Measurements from ENCODE around the gene ZHX3. TPM values are rescaled to one million over a fixed set of nuclear protein-coding genes. Genes with fewer than 3 reads are reported as not detected.

ZHX3 gene
- total and polyA plus RNA-seq, 2 of the 4 experiments (the other 2 are of a cell fraction): 25.0 to 28.0 TPM

DNA sequence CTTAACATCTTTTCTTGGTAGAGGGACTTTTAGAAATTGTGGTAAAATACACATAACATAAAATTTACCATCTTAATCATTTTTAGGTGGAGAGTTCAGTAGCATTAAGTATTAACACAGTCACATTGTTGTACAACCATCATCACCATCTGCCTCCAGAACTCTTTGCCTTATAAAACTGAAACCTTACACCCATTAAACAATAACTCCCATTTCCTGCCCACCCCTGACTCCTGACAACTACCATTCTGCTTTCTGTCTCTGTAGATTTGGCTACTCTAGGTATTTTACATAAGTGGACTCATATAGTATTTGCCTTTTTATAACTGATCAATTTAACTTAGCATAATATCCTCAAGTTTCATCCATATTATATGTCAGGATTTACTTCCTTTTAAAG lies 88.7 kb downstream of the ZHX3 start:
- ChIA-PET POLR2A (ENCODE audit: unreplicated experiment) (no interaction called here), CTCF (no interaction called here)
- BruUV-seq (replicated peaks): no TSS peak
- ATAC-seq (ENCODE audit: low read depth) (no peak), DNase-seq (no peak)
- Histone ChIP-seq H2BK120ac (ENCODE audit: low read depth, low read length) (no peak overlapping the region), H3K36me3 (ENCODE audit: control insufficient read depth, insufficient read depth, low read length) (no peaks in the 10 kb centered on the region), H3K4me3 (ENCODE audit: insufficient read depth, low read depth, low read length) (no peak overlapping the region), H4K8ac (ENCODE audit: low read depth in 2 of 2, low read length in 2 of 2) (no peak overlapping the region), H3K27ac (ENCODE audit: insufficient read depth, low read length) (no peak overlapping the region), H3K9me3 (ENCODE audit: control insufficient read depth, insufficient read depth, low read length) (no peaks in the 10 kb centered on the region), H3K4me1 (ENCODE audit: control insufficient read depth, insufficient read depth, low read length) (peaks cover 10% of the 10 kb centered on the region), H3K27me3 (ENCODE audit: control insufficient read depth, insufficient read depth, low read length) (no peaks in the 10 kb centered on the region), H2AK5ac (ENCODE audit: low read depth, low read length) (no peak overlapping the region), H3K23ac (ENCODE audit: low read depth, low read length) (no peak overlapping the region), H3K9me1 (ENCODE audit: insufficient read depth, low read length) (peaks cover 18% of the 10 kb centered on the region), H2BK20ac (ENCODE audit: low read depth, low read length) (no peak overlapping the region), H3K4ac (ENCODE audit: low read depth, low read length) (no peak overlapping the region), H3K14ac (replicated peaks; ENCODE audit: low read depth, low read length) (no peak overlapping the region), H3K9ac (ENCODE audit: low read depth, low read length) (no peak overlapping the region), H4K20me1 (ENCODE audit: insufficient read depth, low read length) (no peaks in the 10 kb centered on the region; the same call in 1 of the 2 replicates), H2BK5ac (ENCODE audit: low read depth, low read length, poor library complexity, severe bottlenecking) (no peak overlapping the region), H2AK9ac (replicated peaks; ENCODE audit: low read depth, low read length, poor library complexity) (no peak overlapping the region), H2AFZ (replicated peaks; ENCODE audit: low read length, poor library complexity) (no peak overlapping the region), H4K5ac (ENCODE audit: low read depth, low read length) (no peak overlapping the region), H4K91ac (ENCODE audit: insufficient read depth, low read depth, low read length) (no peak overlapping the region), H3K79me1 (ENCODE audit: low read depth in 1 of 2, low read length in 2 of 2) (peaks cover 25 to 58% of the 10 kb centered on the region in 2 experiments), H2BK15ac (ENCODE audit: low read depth, low read length) (no peak overlapping the region), H3K18ac (ENCODE audit: low read depth, low read length) (no peak overlapping the region), H3K56ac (ENCODE audit: extremely low read depth, insufficient read depth, low read length) (no peak overlapping the region), H3K4me2 (ENCODE audit: low read depth, low read length) (no peak overlapping the region)
- TF ChIP-seq, protein P1, sequence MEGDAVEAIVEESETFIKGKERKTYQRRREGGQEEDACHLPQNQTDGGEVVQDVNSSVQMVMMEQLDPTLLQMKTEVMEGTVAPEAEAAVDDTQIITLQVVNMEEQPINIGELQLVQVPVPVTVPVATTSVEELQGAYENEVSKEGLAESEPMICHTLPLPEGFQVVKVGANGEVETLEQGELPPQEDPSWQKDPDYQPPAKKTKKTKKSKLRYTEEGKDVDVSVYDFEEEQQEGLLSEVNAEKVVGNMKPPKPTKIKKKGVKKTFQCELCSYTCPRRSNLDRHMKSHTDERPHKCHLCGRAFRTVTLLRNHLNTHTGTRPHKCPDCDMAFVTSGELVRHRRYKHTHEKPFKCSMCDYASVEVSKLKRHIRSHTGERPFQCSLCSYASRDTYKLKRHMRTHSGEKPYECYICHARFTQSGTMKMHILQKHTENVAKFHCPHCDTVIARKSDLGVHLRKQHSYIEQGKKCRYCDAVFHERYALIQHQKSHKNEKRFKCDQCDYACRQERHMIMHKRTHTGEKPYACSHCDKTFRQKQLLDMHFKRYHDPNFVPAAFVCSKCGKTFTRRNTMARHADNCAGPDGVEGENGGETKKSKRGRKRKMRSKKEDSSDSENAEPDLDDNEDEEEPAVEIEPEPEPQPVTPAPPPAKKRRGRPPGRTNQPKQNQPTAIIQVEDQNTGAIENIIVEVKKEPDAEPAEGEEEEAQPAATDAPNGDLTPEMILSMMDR (conservative IDR thresholded peaks at IDR 0.05; ENCODE audit: low read depth, low read length): no peak
- no peak for TF ChIP-seq CEBPB (IDR thresholded peaks at IDR 0.05; ENCODE audit: low read depth, low read length)
- TF ChIP-seq, protein P2, sequence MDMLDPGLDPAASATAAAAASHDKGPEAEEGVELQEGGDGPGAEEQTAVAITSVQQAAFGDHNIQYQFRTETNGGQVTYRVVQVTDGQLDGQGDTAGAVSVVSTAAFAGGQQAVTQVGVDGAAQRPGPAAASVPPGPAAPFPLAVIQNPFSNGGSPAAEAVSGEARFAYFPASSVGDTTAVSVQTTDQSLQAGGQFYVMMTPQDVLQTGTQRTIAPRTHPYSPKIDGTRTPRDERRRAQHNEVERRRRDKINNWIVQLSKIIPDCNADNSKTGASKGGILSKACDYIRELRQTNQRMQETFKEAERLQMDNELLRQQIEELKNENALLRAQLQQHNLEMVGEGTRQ (IDR thresholded peaks at IDR 0.05; ENCODE audit: low read depth, low read length): no peak
- TF ChIP-seq FOS (IDR thresholded peaks at IDR 0.05; ENCODE audit: low read depth, low read length): no peak
- no peak for TF ChIP-seq RFX5 (IDR thresholded peaks at IDR 0.05; ENCODE audit: low read depth, low read length)
- TF ChIP-seq MAZ (IDR thresholded peaks at IDR 0.05; ENCODE audit: borderline replicate concordance, low read depth, low read length): no peak
- TF ChIP-seq NFE2L2 (IDR thresholded peaks at IDR 0.05; ENCODE audit: low read depth, low read length): no peak
- TF ChIP-seq, protein P3, sequence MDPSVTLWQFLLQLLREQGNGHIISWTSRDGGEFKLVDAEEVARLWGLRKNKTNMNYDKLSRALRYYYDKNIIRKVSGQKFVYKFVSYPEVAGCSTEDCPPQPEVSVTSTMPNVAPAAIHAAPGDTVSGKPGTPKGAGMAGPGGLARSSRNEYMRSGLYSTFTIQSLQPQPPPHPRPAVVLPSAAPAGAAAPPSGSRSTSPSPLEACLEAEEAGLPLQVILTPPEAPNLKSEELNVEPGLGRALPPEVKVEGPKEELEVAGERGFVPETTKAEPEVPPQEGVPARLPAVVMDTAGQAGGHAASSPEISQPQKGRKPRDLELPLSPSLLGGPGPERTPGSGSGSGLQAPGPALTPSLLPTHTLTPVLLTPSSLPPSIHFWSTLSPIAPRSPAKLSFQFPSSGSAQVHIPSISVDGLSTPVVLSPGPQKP (IDR thresholded peaks at IDR 0.05; ENCODE audit: borderline replicate concordance, low read depth, low read length): no peak
- TF ChIP-seq MAFK (IDR thresholded peaks at IDR 0.05; ENCODE audit: low read depth, low read length): no peak
- no peak for TF ChIP-seq POLR2A (IDR thresholded peaks at IDR 0.05; ENCODE audit: low read depth, low read length)
- TF ChIP-seq RCOR1 (IDR thresholded peaks at IDR 0.05; ENCODE audit: insufficient replicate concordance, low read length): no peak
- no peak for TF ChIP-seq RAD21 (IDR thresholded peaks at IDR 0.05; ENCODE audit: low read length)
- no peak for TF ChIP-seq SMC3 (IDR thresholded peaks at IDR 0.05; ENCODE audit: low read depth, low read length)
- no peak for TF ChIP-seq MXI1 (IDR thresholded peaks at IDR 0.05; ENCODE audit: borderline replicate concordance, low read depth, low read length)
- TF ChIP-seq CHD1 (IDR thresholded peaks at IDR 0.05; ENCODE audit: low read depth, low read length): no peak
- dilution Hi-C loops (cut with HindIII; ENCODE audit: low sequenced_read_pairs, unreplicated experiment) (no loop called here), intact Hi-C loops (cut with micrococcal nuclease) (no loop called here), in situ Hi-C loops (cut with MboI; ENCODE audit: low sequenced_read_pairs) (loop anchor here (5.0 kb wide), 1 partner anchor 52 kb away; no protein-coding TSS in a partner anchor)
